Activated T-cell treated with anti-CD3 and anti-CD28 coated beads, Interleukin-2, amount 50 U/mL, for 4 hours (primary cell): ENCODE results near the gene CHAC1. TPM values are rescaled to one million over a fixed set of nuclear protein-coding genes. Genes with fewer than 3 reads are reported as not detected.
A peak's percentile ranks its signal among the peaks of the same experiment; 100 is the strongest.
"Not testable (repeated sequence)": the region's sequence is repeated elsewhere in the genome, so short reads cannot be mapped to it uniquely, and the experiment has no call there.

Experiments used
- ATAC-seq, 2 donors: fragments of 200-7000 bp; cut with Tn5 transposase; one replicate each; pipeline ENCODE4 v1.10.0; 2021
- DNase-seq: peaks from one replicate; pipeline ENCODE4 v3.0.0-alpha.2; 2020
- H3K27me3 Mint-ChIP-seq: one replicate; pipeline ENCODE4 v1.8.0; 2021; ENCODE audit warnings: low read depth, mixed read lengths
- H3K36me3 Mint-ChIP-seq: one replicate; pipeline ENCODE4 v1.8.0; 2022; ENCODE audit warnings: mixed read lengths; ENCODE audit not compliant: insufficient read depth
- H3K4me1 Mint-ChIP-seq: one replicate; pipeline ENCODE4 v1.8.0; 2021; ENCODE audit warnings: low read depth, mixed read lengths
- H3K4me3 Mint-ChIP-seq: one replicate; pipeline ENCODE4 v1.8.0; 2021; ENCODE audit warnings: mild to moderate bottlenecking, moderate library complexity, mixed read lengths
- H3K9me3 Mint-ChIP-seq: one replicate; pipeline ENCODE4 v1.8.0; 2021; ENCODE audit warnings: mixed read lengths
- total RNA-seq, 3 donors: library from RNA; stranded (reverse); gene quantifications; one replicate each; pipeline ENCODE4 v1.2.1, GENCODE V29; 2021

Gene CHAC1
- total RNA-seq, 3 donors from 2014 or later, result 12.0 to 31.3 (median 20.8) TPM

DNA sequence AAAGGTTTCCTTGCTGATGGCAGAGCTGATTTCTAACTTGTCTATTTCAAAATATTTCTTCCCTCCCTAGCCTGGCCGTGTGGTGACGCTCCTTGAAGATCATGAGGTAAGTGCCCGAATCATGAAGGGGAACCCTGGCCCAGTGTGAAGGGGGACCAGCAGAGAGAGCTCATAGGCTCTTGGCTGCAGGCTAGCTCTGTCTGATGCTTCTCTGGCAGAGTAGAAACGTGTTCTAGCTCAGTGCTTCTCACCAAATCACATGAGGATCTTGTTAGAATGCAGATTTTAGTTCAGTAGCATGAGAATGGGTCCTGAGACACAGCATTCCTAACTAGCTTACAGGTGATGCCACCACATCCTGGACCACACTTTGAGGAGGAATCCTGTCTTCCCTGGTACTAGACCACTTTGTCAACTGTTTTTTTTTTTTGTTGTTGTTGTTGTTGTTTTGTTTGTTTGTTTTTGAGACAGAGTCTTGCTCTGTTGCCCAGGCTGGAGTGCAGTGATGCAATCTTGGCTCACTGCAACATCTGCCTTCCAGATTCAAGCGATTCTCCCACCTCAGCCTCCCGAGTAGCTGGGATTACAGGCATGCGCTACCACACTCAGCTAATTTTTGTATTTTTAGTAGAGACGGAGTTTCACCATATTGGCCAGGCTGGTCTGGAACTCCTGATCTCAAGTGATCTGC is 1.0 kb downstream of the CHAC1 start:
- not testable (repeated sequence) for ATAC-seq, DNase-seq, H3K9me3 Mint-ChIP-seq, H3K27me3 Mint-ChIP-seq
- peaks cover 12% of the 10 kb centered on the region for H3K36me3 Mint-ChIP-seq
- peaks cover 20% of the 10 kb centered on the region for H3K4me1 Mint-ChIP-seq
- H3K4me3 Mint-ChIP-seq, result peak overlapping the region; percentile 93

DNA sequence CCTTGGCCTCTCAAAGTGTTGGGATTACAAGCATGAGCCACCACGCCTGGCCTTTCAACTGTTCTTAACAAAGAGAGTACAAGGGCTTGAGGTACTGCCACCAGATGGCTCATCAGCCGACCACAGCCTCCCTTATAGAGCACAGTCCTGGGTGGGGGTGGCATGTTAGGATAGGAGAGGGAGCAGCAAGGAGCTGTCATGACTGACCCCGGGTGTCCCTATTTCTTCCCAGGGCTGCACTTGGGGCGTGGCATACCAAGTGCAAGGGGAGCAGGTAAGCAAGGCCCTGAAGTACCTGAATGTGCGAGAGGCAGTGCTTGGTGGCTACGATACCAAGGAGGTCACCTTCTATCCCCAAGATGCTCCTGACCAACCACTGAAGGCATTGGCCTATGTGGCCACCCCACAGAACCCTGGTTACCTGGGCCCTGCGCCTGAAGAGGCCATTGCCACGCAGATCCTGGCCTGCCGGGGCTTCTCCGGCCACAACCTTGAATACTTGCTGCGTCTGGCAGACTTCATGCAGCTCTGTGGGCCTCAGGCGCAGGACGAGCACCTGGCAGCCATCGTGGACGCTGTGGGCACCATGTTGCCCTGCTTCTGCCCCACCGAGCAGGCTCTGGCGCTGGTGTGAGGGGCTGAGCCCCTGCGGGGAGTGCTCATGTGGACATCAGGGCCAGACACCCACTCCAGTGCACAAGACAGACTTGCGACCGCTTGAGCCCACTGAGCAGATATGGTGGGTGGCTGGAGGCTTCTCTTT is 2.1 kb downstream of the CHAC1 start:
- Mint-ChIP-seq H3K9me3 (no peaks in the 10 kb centered on the region), H3K27me3 (no peaks in the 10 kb centered on the region), H3K4me3 (peak overlapping the region; percentile 93), H3K4me1 (peaks cover 20% of the 10 kb centered on the region), H3K36me3 (peaks cover 12% of the 10 kb centered on the region)
- no peak for DNase-seq
- ATAC-seq, result no peak

DNA sequence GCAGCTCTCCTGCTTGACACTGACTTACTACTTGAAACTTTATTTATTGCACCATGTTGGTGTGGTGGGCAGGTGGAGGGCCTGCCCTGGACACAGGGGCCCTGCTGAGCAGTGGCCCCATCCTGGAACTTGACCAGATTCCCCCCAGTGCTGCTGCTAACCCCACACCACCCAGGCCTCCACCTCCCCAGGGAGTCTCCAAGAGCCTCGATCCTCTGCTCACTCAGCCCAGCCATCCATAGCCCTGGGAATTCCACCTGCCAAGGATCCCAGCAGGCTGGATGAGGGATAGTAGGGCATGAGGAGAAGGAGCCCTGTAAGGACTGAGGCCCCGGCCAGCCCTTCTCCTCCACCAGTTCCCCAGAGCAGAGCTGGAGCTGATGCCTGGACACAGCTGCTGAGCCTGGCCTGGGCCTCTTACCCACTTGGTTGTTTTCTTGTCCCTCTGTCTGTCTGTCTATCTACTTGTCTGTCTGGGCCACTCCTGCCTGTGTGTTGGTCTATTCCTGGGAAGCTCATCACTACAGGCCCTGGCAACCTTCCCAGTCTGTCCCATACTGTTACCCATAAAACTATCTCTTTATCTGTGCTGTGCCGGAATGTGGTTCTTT is 2.8 kb downstream of the CHAC1 start:
- peak overlapping the region; percentile 51 for H3K4me3 Mint-ChIP-seq

DNA sequence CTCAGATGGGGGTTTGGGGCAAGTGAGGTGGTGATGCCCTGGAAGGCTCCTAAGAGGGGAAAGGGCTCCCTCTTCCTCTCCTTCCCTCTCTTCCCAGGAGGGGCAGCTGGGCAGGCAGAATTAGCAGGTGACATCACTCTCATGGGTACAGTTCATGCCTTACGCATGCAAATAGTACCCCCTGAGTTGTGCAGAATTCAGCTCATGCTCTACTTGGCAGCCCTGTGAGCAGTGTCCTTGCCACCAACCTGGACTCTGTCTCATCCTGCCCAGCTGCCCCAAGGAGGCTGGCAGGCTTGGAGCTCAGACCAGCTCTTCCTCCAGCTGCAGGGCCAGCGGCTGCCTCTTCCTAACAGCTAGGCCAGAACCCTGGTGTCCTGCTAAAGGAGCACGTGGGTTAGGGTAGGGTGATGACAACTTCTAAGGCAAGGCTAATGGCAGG is 3.3 kb downstream of the CHAC1 start:
- Mint-ChIP-seq H3K27me3 (no peaks in the 10 kb centered on the region), H3K4me3 (peak overlapping the region; percentile 51), H3K36me3 (peaks cover 12% of the 10 kb centered on the region), H3K4me1 (peaks cover 19% of the 10 kb centered on the region), H3K9me3 (no peaks in the 10 kb centered on the region)
- DNase-seq (no peak), ATAC-seq (no peak)

More for the DNA sequence above, 2.8 kb downstream of the CHAC1 start:
- ATAC-seq (no peak), DNase-seq (no peak)
- Mint-ChIP-seq H3K27me3 (no peaks in the 10 kb centered on the region), H3K9me3 (no peaks in the 10 kb centered on the region), H3K36me3 (peaks cover 12% of the 10 kb centered on the region), H3K4me1 (peaks cover 20% of the 10 kb centered on the region)

DNA sequence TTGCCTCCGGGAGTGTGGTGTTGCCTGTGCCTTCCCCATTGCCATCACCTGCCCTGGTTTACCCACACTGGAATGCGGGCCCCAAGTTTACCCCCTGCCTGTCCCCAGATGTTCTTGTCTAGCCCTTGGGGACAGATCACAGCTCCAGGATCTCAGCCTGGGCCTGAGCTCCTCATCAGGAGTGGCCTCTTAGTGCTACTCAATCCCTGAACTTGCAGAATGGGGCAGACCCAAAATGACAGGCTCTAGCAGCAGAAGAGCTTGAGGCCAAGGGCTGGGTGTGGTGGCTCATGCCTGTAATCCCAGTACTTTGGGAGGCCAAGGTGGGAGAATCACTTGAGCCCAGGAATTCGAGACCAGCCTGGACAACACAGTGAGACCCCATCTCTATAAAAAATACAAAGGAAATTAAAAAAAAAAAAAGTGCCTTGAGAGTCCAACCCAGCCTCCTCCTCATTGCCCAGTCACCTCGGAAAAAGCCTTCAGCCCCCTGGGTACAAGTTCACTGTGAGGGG is 3.8 kb downstream of the CHAC1 start:
- ATAC-seq (no peak), DNase-seq (no peak)
- Mint-ChIP-seq H3K4me1 (peaks cover 17% of the 10 kb centered on the region), H3K4me3 (no peak overlapping the region), H3K36me3 (peaks cover 12% of the 10 kb centered on the region), H3K9me3 (no peaks in the 10 kb centered on the region), H3K27me3 (no peaks in the 10 kb centered on the region)

DNA sequence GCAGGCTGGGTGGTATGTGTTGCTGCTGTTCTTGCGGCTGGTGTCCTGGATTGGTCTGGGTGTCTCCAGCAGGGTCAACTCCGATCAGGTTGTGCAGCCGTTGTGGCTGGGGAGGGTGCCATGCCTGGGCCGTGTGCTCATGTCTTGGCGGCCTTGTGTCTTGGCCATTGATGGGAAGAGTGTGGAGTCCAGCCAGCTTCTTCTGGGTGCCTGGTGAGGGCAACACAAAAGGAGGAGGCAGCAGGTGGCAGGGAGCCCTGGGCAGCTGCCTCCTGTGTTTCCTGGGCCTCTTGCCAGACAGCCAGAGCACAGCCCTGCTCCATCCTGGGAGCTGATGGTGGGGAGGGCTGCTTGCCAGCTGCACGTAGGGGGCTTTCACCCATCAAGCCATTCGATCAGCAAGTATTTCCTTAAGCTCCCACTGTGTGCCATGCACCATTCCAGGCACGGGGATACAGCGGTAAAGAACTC is 4.3 kb downstream of the CHAC1 start:
- DNase-seq (no peak), ATAC-seq (no peak)
- no peaks in the 10 kb centered on the region for H3K27me3 Mint-ChIP-seq
- H3K9me3 Mint-ChIP-seq, result no peaks in the 10 kb centered on the region
- peaks cover 12% of the 10 kb centered on the region for H3K36me3 Mint-ChIP-seq
- peaks cover 17% of the 10 kb centered on the region for H3K4me1 Mint-ChIP-seq
- H3K4me3 Mint-ChIP-seq, result no peak overlapping the region

DNA sequence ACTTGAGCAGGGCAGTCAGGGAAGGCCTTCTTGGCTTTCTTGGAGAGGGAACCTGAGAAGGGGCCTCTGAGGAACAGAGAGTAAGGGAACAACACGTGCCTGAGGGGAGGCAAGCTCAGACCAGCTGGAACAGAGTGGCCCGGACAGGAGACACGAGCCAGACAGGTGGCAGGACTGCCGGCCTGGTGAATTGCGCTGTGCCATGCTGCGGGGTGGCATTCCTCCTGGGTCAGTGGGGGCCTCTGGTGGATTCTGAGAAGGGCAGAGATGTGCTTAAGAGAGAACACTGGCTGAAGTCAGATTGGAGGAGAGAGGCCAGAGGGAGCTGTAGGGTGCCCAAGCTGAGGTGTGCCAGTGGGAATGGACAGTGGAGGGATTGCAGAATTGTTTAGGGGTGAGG is 4.9 kb downstream of the CHAC1 start:
- Mint-ChIP-seq H3K27me3 (no peaks in the 10 kb centered on the region), H3K4me3 (no peak overlapping the region), H3K9me3 (no peaks in the 10 kb centered on the region), H3K36me3 (peaks cover 12% of the 10 kb centered on the region), H3K4me1 (peaks cover 15% of the 10 kb centered on the region)
- DNase-seq (no peak), ATAC-seq (no peak)

DNA sequence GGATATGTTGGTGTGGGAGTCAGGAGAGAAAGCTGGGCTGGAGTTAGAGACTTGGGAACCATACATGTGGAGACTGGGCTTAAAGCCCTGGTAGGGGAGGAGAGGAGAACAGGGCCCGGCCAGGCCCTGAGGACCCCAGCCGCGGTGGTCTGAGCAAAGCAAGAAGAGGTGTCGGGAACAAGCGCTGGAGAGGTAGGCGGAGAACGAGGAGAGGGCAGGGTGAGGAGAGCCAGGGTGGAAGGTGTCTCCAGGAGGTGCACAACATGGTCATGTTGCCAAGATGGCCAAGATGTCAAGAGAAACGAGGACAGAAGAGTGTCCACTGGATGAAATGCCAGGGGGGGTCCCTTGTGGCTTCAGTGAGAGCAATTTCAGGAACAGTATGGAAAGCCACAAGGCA is 5.5 kb downstream of the CHAC1 start:
- ATAC-seq (no peak), DNase-seq (no peak)
- no peaks in the 10 kb centered on the region for H3K27me3 Mint-ChIP-seq
- H3K9me3 Mint-ChIP-seq, result no peaks in the 10 kb centered on the region
- peaks cover 15% of the 10 kb centered on the region for H3K4me1 Mint-ChIP-seq
- H3K4me3 Mint-ChIP-seq, result no peak overlapping the region
- H3K36me3 Mint-ChIP-seq, result peaks cover 12% of the 10 kb centered on the region

DNA sequence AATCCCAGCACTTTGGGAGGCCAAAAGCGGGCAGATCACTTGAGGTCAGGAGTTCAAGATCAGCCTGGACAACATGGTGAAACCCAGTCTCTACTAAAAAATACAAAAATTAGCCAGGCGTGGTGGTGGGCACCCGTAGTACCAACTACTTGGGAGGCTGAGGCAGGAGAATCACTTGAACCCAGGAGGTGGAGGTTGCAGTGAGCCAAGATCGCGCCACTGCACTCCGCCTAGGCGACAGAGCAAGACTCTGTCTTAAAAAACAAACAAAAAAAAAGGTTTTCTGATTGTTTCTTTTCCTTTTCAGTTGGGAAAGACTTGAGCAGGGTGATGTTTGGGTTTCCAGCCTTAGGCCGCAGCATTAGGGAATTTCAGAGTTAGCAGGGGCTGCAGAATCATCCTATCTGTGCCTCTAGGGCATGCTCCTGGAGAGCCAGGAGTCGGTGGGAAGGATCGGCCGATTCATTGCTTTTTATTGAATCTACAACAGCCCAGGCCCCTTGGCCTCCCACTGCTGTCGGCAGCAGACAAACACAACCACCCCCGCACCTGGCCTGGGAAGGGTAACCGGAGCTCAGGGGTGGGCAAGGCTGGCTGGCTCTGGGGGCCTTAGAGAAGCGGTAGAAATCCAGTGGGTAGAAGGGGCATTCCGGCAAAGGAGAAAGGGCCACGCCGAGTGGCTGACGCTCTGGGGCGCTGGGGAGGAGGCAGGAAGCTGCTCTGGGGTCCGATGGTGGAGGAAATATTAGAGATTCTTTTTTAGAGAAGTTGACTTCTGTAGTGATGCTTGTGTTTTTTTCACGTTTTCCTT is 6.3 kb downstream of the CHAC1 start:
- H3K4me3 Mint-ChIP-seq, result no peak overlapping the region
- ATAC-seq (no peak), DNase-seq (no peak)
- peaks cover 10% of the 10 kb centered on the region for H3K4me1 Mint-ChIP-seq
- no peaks in the 10 kb centered on the region for H3K27me3 Mint-ChIP-seq
- H3K36me3 Mint-ChIP-seq, result peaks cover 10% of the 10 kb centered on the region
- no peaks in the 10 kb centered on the region for H3K9me3 Mint-ChIP-seq

DNA sequence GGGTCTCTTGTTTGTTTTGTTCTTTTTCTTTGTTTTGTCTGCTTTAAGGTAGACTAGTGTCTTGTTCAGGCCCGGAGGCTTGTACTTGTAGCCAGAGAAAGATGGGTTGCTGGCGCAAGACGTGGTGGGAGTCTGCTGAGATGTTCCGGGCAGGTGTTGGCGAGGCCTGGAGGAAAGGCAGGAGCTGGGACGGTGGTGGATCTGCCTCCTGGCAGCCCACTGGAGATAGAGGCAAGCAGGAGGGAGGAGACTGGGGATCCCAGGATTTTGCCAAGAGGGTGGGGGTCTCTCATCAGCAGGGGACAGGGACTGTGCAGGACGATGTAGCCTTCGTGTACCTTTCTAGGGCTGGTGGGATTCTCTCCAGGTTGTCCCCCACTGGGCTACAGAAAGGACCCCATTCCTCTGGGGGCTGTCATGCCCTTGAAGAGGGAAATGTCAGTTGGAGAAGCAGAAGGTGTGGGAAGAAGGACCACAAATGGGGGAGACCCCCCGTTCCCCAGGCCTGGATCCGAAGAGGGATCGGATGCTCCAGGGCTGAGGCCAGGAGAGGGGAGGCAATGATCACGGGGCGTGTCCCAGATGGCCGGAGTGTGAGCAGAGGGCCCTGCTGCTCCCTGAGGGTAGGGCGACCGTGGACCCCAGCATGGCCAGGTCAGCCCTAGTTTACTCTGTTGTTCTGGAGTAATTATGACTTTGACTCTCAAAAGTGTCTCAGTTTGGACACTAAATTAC is 7.0 kb downstream of the CHAC1 start:
- H3K4me3 Mint-ChIP-seq, result no peak overlapping the region
- peaks cover 10% of the 10 kb centered on the region for H3K36me3 Mint-ChIP-seq

DNA sequence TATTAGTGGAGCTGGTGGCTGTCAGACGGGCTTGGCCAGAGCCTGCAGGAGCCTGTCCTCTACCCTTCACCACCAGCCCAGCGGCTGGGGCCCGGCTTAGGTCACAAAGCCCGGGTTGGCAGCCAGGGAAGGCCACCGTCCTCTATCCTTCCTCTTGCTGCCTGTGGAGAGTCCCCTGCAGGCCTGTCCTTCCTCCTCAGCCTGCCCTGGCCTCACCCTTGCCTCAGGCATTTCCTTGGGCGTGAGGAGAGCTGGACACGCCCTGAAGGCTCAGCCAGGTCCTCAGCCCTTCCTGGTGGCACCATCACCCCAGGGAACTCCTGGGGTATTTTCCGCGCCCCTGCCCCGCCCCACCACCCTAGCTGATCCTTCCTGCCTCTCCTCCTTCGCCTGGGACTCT is 7.7 kb downstream of the CHAC1 start:
- no peak for ATAC-seq
- no peak for DNase-seq
- H3K27me3 Mint-ChIP-seq, result no peaks in the 10 kb centered on the region
- peaks cover 4% of the 10 kb centered on the region for H3K4me1 Mint-ChIP-seq
- H3K4me3 Mint-ChIP-seq, result no peak overlapping the region
- H3K9me3 Mint-ChIP-seq, result no peaks in the 10 kb centered on the region
- H3K36me3 Mint-ChIP-seq, result peaks cover 8% of the 10 kb centered on the region

More for the DNA sequence above, 7.0 kb downstream of the CHAC1 start:
- Mint-ChIP-seq H3K4me1 (peaks cover 6% of the 10 kb centered on the region), H3K9me3 (no peaks in the 10 kb centered on the region), H3K27me3 (no peaks in the 10 kb centered on the region)
- DNase-seq, result no peak
- no peak for ATAC-seq

DNA sequence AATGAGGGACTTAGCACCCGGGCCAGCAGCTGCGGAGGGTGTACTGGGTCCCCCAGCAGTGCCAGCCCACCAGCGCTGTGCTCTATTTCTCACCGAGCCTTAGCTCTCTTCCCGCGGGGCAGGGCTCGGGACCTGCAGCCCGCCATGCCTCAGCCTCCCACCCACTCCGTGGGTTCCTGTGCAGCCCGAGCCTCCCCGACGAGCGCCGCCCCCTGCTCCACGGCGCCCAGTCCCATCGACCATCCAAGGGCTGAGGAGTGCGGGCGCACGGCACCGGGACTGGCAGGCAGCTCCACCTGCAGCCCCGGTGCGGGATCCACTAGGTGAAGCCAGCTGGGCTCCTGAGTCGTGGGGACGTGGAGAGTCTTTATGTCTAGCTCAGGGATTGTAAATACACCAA is 8.5 kb downstream of the CHAC1 start:
- DNase-seq, H3K9me3 Mint-ChIP-seq: not testable (repeated sequence)

DNA sequence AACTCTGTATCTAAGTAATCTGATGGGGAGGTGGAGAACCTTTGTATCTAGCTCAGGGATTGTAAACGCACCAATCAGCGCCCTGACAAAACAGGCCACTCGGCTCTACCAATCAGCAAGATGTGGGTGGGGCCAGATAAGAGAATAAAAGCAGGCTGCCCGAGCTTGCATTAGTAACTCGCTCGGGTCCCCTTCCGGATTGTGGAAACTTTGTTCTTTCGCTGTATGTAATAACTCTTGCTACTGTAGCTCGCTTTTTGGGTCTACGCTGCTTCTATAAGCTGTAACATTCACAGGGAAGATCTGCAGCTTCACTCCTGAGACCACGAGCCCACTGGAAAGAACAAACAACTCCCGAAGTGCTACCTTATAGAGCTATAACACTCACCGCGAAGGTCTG is 9.0 kb downstream of the CHAC1 start:
- not testable (repeated sequence) for H3K27me3 Mint-ChIP-seq

More for the DNA sequence above, 8.5 kb downstream of the CHAC1 start:
- H3K36me3 Mint-ChIP-seq, H3K27me3 Mint-ChIP-seq, ATAC-seq, H3K4me3 Mint-ChIP-seq, H3K4me1 Mint-ChIP-seq: not testable (repeated sequence)

More for the DNA sequence above, 9.0 kb downstream of the CHAC1 start:
- not testable (repeated sequence) for H3K4me1 Mint-ChIP-seq, H3K9me3 Mint-ChIP-seq, H3K36me3 Mint-ChIP-seq, ATAC-seq, DNase-seq, H3K4me3 Mint-ChIP-seq
